NCI-H128 (cell line): ENCODE data around the gene RNF6.
"Not testable (repeated sequence)": the region's sequence is repeated elsewhere in the genome, so short reads cannot be mapped to it uniquely, and the experiment has no call there.

Experiments used
- DNase-seq: peaks from one replicate; lab custom pipeline; 2025; ENCODE audit not compliant: unreplicated experiment; lab: John Stamatoyannopoulos, UW

RNF6 gene

DNA sequence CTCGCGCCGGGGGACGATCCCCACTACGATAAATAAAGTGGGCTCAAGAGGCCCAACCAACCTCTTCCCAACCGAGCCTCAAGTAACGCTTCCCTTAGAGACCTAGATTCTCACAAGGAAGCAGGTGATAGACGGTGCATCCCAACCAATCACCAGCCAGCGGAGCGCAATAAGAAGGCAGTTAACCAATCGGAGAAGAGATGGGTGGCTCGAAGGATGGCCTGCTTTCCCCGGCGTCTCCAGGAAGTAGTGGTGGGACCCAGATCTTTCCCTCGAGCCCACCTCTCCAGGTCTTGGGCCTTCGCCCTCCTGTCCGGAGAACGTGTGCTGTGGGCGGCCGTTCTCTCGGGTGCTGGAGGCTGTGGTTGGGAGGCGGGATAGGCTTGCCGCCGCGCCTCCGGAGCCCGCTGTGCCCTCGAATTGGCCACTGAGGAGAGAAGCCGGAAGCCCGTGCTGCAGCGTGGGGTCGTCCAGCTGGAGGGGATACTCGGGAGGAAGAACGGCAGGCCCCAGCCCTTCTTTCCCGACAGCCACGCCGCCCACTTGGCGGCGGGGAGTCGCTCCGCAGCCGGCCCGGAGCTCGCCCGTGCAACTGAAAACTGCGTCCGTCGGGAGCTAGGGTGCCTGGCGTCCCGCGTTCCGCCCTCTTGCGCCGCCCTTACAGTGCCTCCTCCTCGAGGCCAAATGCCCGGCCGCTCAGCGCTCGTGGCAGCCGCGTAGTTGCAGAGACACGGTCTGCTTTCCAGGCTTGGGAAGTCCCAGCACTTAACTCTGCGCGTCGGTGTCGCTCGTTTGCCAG is at the start of gene RNF6:
Gene RNF6 (minus strand): TSS at position 594 of the 799 bp plus-strand sequence. CDS start 2,665 bp downstream, outside the sequence.
- peak; percentile 87 for DNase-seq

DNA sequence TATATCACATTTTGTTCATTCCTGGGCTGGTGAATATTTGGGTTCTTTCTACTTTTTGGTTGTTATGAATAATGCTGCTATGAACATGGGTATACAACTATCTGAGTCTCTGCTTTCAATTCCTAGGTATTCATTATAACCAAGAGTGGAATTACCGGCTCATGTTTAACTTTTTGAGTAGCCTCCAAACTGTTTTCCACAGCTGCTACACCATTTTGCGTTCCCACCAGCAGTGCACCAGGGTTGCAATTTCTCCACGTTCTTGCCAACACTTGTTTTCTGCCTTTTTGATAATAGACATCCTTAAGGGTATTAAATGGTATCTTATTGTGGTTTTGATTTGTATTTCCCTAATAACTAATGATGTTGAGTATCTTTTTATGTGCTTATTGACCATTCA is 48.6 kb upstream of the RNF6 start:
- no peak for DNase-seq

DNA sequence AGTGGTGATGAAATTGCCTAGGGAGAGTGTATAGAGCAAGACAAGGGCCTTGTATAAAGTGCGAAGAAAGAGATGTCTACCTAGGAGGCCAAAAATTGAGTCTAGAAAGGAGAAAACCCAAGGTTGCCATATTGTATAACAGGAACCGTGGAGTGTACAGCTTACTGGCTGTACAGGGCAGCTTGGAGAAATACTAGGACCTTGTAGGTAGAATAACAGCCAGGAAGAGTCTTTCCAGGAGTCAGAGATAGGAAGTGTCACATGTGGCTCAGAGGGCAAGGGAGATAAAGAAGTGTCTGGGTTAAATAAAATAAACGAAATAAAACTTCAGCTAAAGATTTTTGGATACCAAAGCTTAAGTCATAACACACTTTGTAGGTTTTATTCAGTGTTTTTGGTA is 44.2 kb upstream of the RNF6 start:
- no peak for DNase-seq

DNA sequence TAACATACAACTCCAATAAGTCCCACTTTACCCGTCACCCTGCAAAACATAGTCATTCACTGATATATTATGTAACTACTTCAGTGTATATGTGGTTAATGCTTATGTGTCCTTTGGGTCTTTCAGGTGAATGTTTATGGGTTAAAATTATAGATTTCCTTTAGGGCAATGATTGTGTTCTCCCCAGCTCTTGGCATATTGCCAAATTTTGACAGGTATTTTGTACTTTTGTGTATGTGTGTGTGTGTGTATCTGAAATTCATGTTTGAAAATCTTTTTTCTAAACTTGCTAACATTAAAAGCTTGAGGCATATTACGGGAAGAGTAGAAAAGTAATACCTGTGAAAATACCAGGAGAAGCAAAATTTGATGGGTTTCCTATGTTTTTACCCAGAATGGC is 40.0 kb upstream of the RNF6 start:
- DNase-seq = no peak

DNA sequence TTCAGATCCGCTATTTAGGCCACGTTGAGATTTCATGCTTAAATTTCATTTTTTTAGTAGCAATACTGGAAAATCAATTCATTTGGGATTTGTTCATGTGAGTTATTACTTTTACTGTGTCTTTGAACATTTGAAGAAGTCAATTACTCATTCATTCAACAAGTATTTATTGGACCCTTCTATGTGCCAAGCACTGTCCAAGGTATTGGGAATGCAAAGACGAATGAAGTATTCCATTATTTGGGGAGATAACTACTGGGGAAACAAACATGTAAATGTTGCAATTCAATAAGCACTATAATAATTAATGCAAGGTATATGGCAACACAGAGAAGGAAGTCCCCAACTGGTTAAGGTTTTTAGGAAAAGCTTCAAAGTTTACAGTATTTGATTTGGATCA is 37.5 kb upstream of the RNF6 start:
- no peak for DNase-seq

DNA sequence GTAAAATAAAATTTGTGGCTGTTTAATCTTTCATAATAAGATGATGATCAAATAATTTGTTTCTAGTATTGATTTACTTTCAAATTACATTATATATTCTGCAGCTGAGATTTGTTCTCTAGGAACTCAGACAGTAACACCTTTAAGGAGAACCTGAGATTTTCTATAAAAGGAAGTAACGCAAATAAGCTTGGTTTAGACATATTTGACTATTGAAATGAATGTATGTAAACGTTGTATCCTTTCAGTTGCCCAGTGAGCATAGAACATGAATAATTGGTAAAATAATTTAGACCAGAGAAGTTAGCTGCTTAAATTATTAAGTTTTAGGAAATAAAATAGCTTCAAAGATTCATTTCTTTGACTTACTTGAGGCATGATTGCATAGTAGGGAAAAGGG is 34.9 kb upstream of the RNF6 start:
- no peak for DNase-seq

DNA sequence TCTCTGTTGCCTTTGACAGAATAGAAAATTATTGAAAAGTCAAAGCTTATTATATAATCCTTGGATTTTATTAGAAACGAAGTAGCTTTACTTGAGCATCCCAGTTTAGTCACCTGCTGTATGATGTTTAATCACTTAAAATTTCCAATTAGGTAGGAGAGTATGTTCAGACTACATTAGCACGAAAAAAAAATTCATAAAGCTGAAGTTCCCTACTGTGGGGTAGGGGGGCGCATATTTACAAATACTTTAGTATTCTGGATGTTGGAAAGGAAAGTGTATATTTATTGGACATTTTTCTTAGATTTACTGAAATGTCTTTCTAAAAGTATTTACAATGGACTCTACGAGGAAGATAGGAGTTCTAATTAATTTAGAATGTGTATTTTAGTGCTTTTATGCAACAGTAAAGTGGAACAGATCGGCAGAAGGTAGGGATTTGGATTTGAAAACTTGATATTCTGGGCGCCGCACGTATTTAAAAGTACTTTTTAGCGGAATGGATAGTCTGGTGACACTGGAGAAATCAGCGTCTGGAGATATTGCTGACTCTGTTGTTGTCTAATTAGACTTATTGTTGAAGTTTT is 33.7 kb upstream of the RNF6 start:
- DNase-seq = no peak

DNA sequence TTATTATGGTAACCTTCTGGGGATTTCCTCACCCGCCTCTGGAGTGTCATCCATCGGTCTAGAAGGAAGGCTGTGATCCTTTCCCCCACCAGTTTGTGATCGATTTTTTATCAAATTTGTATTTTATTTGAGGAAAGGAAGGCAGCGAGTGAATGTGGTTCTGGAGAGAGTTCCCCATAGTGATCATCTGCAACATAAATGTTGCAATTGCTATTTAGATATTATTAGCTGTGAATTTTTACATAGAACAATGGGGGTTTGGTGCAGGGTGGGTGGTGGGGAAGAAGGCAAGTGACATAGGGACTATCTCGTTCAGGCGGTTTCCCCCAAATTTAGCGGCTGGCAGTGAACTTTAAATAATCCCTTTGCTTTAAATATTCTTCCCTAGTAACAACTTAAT is 33.0 kb upstream of the RNF6 start:
- no peak for DNase-seq

DNA sequence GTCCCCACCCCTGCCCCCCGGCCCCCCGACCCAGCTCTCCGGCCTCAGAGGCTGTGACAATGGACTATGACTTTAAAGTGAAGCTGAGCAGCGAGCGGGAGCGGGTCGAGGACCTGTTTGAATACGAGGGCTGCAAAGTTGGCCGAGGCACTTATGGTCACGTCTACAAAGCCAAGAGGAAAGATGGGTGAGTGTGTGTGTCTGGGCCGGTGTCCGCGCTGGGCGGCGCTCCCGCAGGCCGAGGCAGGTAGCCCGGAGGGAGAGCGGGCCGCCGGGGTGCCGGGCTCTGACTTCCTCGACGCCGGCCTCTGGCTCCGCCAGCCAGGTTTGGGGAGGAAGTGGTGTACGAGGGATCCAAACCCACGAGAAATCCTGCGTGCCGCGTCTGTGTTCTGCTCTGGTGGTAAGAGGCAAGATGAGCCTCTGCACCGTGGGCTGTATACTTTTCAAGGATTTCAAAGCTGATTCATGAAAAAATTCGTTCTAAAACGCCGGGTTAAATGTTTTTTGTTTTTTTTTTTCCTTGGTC is 32.5 kb upstream of the RNF6 start:
- DNase-seq = peak; percentile 42

DNA sequence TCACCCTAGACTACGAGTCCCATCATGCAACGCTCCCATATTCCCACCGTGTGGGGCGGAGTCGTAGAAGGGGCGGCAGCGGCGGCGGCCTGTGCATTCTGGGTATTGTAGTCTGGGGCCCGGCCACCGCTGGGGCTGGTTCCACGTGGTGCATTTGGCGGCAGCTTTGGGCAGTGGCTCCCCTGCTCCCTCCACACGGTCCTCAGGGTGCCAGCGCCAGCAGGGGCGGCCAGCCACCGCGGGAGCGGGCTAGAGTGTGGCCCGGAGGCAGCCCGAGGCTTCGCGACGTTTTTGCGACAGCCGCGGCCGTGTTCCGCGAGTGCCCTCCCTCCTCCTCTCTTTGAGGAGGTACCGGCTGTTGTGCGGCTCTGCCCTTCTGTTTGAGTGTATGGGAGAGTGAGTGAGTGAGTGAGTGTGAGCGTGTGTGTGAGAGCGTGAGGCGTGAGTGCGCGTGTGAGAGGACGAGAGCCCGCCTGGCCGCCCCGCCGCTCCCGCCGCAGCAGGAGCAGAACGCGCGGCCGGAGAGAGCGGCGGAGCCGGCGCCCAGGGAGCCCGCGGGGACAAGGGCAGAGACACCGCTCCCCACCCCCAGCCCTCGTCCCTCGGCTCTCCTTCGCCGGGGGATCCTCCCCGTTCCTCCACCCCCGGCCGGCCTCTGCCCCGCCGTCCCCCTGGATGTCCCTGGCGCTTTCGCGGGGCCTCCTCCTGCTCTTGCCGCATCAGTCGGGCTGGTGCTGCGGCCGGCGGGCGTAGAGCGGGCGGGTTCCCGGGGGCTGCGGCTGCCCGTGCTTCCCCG is 31.9 kb upstream of the RNF6 start, which contains the start of gene CDK8:
Gene CDK8 (plus strand): TSS at position 343 of the 796 bp plus-strand sequence. CDS start 513 bp downstream, outside the sequence.
- peak; percentile 74 for DNase-seq

DNA sequence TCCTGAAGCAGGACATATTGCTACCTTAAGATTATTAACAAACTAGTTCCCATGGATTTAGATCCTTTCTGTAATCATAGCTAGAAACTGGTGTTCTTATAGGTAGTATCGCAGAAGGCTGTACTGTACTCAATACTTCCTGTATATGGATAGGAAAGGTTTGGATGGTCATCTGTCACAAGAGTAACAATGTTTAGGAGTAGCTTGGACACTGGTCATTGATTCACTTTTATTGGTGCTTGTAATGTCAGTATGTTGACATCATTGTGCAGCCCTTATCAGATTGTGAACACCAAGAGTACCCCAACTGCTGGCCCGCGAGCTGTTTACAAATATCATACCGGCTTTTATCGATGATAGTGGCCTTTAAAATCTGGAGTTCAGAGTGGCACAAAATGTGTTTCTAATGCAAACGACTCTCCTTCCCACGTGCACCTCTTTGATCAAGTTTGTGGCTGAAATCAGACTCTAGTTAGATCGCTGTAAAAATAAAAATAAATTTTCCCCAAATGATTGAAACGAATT is 31.2 kb upstream of the RNF6 start:
- DNase-seq = no peak

DNA sequence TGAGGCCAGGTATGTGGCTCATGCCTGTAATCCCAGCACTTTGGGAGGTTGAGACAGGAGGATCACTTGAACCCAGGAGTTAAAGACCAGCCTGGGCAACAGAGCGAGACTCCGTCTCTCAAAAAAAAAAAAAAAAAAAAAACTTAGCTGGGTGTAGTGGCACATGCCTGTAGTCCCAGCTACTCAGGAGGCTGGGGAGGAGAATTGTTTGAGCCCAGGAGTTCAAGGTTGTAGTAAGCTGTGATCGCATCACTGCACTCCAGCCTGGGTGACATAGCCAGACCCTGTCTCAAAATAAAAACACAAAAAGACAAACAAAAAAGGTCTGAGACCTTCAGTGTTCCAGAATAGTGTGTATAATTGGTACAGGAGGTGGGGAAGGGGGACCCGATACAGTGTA is 29.9 kb upstream of the RNF6 start:
- not testable (repeated sequence) for DNase-seq

DNA sequence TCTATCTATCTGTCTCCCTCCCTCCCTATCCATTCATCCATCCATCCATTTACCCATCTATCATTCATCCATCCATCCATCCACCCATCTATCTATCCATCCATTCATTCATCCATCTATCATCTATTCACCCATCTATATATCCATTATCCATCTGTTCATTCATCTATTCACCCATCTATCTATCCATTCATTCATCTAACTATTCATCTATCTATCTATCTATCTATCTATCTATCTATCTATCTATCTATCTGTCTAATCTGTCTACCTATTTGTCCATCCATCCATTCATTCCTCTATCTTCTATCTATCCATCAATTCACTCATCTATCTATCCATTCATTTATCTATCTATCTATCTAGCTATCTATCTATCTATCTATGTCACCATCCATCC is 27.4 kb upstream of the RNF6 start:
- no peak for DNase-seq

DNA sequence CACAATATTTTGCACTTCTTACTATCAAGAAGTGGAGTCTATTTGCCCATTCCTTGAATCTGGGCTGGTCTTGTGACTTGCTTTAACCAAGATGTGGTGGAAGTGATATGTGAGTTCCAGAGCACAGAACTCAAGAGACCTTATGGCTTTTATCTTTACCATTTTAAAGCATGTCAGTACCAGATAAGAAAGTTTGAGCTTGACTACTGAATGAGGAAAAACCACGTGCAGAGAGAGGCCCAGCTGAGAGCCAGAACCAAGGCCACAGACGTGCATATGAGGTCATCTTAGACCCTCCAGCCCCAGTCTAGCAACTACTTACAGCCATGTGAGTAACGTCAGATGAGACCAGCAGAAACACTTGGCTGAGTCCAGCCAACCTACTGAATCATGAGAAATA is 25.5 kb upstream of the RNF6 start:
- no peak for DNase-seq

DNA sequence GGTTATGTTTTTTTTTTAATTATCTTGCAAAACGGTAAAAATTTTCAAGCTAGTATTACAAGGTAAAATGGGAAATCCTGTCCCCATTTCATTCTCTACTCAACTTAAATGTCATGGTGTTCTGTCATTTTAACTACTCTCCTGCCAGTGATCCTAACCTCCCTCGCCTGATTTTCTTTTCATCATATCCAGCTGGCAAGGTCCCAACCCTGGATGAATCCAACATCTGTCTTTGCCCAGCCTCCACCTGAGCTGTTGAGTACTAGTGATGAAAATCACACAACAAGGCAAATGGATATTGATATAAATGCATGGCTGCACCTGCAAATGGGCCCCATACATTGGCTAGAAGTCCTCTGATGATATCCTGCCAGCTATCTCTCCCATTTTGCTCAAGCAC is 24.9 kb upstream of the RNF6 start:
- DNase-seq = no peak

DNA sequence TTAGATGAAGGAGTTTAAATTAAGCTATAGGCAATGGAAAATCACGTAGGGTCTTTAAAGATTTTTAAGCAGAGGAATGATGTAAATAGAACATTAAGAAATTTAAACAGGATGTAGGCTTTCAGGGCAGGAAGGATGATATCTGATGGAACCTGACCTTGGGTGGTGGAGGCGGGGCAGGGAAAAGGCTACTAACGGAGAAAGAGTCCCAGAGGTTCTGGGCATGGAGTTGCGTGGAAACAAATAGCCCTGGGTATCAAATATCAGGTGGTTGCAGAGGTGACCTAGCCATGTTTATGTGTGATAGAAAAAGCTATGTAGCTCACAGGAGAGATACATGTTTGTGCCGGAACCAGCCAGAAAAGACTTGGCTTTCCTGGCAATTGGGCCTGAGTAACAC is 24.0 kb upstream of the RNF6 start:
- DNase-seq = no peak

DNA sequence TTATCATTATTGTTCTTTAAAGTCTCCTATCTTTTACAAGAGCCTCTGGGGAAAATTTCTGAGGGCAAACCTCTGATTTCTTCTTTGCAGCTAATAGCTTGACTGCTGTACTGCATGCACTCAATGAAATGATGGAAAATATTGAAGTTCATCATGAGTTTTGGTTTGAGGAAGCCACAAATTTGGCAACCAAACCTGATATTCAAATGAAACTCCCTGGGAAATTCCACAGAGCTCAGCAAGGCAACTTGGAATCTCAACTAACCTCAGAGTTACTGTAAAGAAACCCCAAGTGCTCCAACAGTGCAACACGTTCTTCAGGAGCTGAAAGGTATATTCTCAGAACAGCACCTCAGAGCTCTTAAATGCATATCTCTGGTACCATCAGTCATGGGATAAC is 14.2 kb upstream of the RNF6 start:
- no peak for DNase-seq

DNA sequence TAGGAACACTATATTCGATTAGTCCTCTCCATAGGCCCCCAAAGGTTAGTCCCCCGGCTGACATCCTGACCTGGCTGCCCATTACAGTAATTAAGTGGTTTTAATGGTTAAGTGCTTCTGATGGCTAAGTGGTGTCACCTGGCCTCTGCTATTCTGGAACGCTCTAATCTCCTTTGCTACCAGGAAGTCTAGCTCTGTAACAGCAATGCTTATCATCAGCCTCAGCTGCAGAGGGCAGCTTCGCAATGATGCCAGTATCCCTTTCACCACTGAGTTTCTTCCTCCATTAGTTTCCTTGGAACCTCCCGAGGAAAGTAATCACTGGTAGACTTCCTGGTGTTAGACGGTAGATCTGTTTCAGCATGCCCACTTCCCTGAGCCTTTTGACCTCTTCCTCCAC is 8.6 kb upstream of the RNF6 start:
- no peak for DNase-seq

DNA sequence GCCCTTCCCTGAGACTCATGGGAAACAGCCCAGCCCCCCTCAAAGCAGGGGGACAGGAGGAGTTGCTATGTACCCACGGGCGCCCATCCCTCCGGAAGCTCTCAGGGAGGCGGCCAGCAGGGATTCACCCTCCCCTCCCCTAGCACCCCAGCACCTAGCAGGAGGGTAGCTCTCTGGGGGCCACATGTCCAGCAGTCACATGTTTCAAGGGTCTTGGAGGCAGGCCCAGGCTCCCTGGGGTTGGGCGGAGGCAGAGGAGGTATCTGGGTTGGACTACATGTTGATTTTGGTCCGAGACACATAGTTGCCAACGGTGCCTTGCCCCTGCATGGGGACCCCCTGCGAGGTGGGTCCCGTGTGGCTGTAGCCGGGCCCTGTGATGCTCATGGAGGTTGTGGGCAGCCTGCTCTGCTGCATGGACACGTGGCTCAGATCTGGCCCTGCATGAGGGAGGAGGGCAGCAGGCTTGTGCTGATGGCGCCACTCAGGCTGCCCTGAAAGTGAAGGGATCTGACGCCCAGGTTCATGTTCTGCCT is 7.0 kb upstream of the RNF6 start:
- DNase-seq = no peak

DNA sequence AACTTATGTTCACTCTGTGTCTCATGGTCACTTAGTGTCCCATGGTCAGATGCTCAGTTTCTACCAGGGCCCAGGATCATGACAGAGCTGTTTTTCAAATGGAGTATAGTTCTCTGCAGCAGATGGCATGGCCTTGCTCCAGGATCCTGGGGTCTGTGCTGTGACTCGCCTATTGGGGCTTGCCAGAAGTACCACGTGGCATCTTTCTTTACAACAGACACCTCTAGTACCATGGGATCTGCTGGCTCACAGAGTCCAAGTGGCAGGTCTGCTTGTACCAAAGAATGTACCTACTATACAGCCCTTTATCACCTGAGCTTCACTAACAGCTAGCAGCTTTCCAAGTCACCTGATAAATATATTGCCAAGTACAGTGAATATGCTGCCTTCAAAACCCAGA is 6.0 kb upstream of the RNF6 start:
- no peak for DNase-seq
